HFFc6 (cell line): ENCODE measurements around the gene ACKR3. TPM values are rescaled to one million over a fixed set of nuclear protein-coding genes. Genes with fewer than 3 reads are reported as not detected.

Source experiments
- DNase-seq: peaks from one replicate; pipeline ENCODE4 v3.0.0-alpha.2; 2018
- H3K27ac Mint-ChIP-seq: 2 replicates; pipeline ENCODE4 v1.8.0; 2020; ENCODE audit warnings: mild to moderate bottlenecking, mixed read lengths
- H3K27me3 Mint-ChIP-seq: 2 replicates; pipeline ENCODE4 v1.8.0; 2021; ENCODE audit warnings: mild to moderate bottlenecking, moderate library complexity, mixed read lengths; ENCODE audit not compliant: insufficient read depth
- H3K36me3 Mint-ChIP-seq: 2 replicates; pipeline ENCODE4 v1.8.0; 2021; ENCODE audit warnings: low read depth, mixed read lengths
- H3K4me1 Mint-ChIP-seq: 2 replicates; pipeline ENCODE4 v1.8.0; 2020; ENCODE audit warnings: low read depth, mixed read lengths
- H3K4me3 Mint-ChIP-seq: 2 replicates; pipeline ENCODE4 v1.8.0; 2020; ENCODE audit warnings: mild to moderate bottlenecking, moderate library complexity, mixed read lengths
- H3K9me3 Mint-ChIP-seq: 2 replicates; pipeline ENCODE4 v1.8.0; 2020; ENCODE audit warnings: mild to moderate bottlenecking, mixed read lengths
- CTCF ChIP-seq: fragments of 200-600 bp; sonication (generic); IDR thresholded peaks from 2 replicates; pipeline ENCODE4 v1.5.0; 2021; ENCODE audit warnings: antibody characterized with exemption, mild to moderate bottlenecking
- total RNA-seq, 6 experiments: library from RNA; stranded (reverse); fragmentation: NEBNext Ultra II Directional; extraction: Animal tissue kit (Norgen Biotek cat#: 25700); gene quantifications; 2 replicates in 1 of 6; 3 replicates in 5 of 6; pipeline ENCODE4 v1.2.3, GENCODE V29; 2021

ACKR3 gene
- total RNA-seq, 6 experiments from 2014 or later: 0.12 TPM; not detected in 5

DNA sequence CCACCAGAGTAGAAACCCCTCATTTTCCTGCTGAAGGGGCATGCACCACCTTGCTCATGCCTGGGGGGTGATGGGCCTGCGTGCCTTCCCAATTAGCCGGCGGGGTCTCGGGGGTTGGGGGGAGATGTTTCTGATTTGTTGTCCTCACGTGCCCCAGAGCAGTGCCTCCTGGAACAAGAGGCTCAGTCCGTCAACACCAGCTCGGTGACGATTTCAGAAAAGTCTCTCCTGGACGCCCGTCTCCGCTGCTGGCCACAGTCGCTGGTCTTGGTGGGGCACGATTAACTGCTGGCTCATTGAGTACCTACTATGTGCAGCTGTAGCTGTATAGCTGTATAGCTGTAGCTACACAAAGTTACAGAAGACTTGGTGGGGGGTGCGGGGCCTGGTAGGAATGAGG is 4.4 kb downstream of the ACKR3 start:
- Mint-ChIP-seq H3K4me1 (no peaks in the 10 kb centered on the region; the same call in 1 of the 2 replicates), H3K9me3 (0 out of 2 replicates have a peak, but pooled peaks cover 15% of the 10 kb centered on the region), H3K4me3 (no peak overlapping the region), H3K27ac (no peak overlapping the region), H3K36me3 (no peaks in the 10 kb centered on the region), H3K27me3 (peaks cover 15% of the 10 kb centered on the region)
- no peak for DNase-seq
- no peak for TF ChIP-seq CTCF

DNA sequence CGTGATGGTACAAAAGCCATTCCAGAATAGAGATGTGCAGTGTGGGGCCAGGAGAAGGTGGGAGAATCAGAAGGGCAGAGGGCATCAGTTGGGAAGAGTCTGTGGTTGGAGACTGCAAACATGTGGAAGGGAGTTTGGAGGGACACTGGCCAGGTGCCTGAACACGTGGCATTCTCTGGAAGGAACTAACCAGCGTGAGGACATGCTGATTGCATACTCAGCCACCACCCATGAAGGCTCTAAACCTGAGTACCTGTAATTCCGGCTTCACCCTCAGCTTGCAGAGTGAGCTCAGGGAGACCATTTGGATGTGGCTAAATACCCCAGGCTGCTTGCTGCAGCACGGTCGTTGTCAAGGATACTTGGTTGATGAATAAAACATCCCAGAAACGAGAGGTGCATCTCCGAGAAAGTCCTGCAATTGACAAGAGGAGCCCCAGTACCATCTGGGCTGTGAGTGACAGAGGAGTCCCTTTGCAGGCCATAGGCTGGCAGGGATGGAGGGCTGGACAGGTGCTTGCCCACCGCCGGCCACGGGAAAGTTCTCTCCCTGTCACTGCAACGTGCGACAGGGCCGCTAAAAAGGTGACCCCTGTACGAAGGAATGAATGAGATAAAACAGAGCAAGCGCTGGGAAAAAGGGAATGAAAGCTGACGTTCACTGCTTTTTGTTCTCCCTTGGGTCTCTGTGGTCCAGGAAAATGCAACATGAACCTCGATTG is 5.0 kb downstream of the ACKR3 start:
- Mint-ChIP-seq H3K36me3 (no peaks in the 10 kb centered on the region), H3K27me3 (peaks cover 10% of the 10 kb centered on the region), H3K4me1 (no peaks in the 10 kb centered on the region; the same call in 1 of the 2 replicates), H3K9me3 (peaks cover 15% of the 10 kb centered on the region; the same call in 1 of the 2 replicates), H3K27ac (no peak overlapping the region), H3K4me3 (no peak overlapping the region)
- no peak for TF ChIP-seq CTCF
- no peak for DNase-seq

GRCh38 chr2:236575510-236575909 is 5.9 kb downstream of the ACKR3 start:
- Mint-ChIP-seq H3K36me3 (0 out of 2 replicates have a peak, but pooled peaks cover 1% of the 10 kb centered on the region), H3K4me3 (no peak overlapping the region), H3K4me1 (no peaks in the 10 kb centered on the region), H3K27me3 (peaks cover 10% of the 10 kb centered on the region), H3K9me3 (peaks cover 20% of the 10 kb centered on the region), H3K27ac (no peak overlapping the region)
- TF ChIP-seq CTCF: no peak
- no peak for DNase-seq

DNA sequence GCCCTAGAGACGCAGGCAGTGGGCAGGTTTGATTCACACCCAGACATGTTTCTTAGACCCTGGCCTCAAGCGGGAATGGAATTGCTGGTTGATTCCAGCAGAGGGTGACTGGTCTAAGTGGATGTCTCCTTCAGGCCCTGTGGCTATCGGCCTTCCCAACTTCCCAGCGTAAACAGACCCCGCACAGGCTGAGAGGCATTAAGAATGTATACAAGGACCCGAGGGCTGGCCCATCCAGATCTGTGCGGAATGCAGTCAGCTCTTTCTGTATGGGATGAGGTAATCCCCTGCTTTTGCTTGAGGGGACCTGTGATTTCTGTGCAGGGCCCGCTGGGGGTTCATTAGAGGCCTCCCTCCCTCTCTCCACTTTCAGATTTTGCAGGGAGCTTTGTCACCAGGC is 6.5 kb downstream of the ACKR3 start:
- no peak overlapping the region for H3K4me3 Mint-ChIP-seq
- peaks cover 10% of the 10 kb centered on the region for H3K27me3 Mint-ChIP-seq
- H3K4me1 Mint-ChIP-seq: no peaks in the 10 kb centered on the region
- H3K27ac Mint-ChIP-seq: no peak overlapping the region
- no peak for DNase-seq
- H3K36me3 Mint-ChIP-seq: peaks cover 7% of the 10 kb centered on the region; the same call in 1 of the 2 replicates
- peaks cover 25% of the 10 kb centered on the region for H3K9me3 Mint-ChIP-seq
- TF ChIP-seq CTCF: no peak

DNA sequence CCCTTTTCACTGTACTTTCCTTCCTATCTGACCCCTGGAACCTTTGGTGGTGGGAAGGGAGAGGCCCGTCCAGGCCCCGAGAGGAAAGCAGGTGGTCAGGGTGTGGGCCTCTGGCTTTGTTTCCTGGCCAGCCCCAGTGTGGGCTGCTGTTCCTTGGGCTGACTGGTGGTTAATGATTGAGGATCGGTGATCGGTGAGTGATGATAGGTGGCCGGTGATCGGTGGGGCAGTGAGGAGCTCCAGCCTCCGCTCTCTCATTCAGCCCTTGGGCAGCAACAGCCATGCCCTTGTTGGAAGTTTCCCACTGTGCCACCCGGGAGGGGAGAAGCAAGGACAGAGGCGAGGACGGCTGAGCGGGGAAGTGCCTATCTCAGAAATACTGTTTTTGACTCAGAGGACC is 7.3 kb downstream of the ACKR3 start:
- TF ChIP-seq CTCF: no peak
- H3K27ac Mint-ChIP-seq: no peak overlapping the region
- peaks cover 10% of the 10 kb centered on the region for H3K27me3 Mint-ChIP-seq
- H3K4me1 Mint-ChIP-seq: no peaks in the 10 kb centered on the region
- peaks cover 10% of the 10 kb centered on the region; the same call in 1 of the 2 replicates for H3K36me3 Mint-ChIP-seq
- peaks cover 29% of the 10 kb centered on the region for H3K9me3 Mint-ChIP-seq
- no peak overlapping the region for H3K4me3 Mint-ChIP-seq
- no peak for DNase-seq
